GM21528 (cell line): ENCODE measurements around the gene SLC2A2.

Experiments used
- ATAC-seq: cut with Tn5 transposase; IDR thresholded peaks from one replicate; pipeline ENCODE4 v1.9.1; 2021; ENCODE audit warnings: mild to moderate bottlenecking, moderate library complexity; ENCODE audit not compliant: unreplicated experiment, low FRiP score

SLC2A2 gene

GRCh38 chr3:170947018-170947769, 79.3 kb downstream of the SLC2A2 start:
- no peak for ATAC-seq
